GM19099 (cell line): ENCODE results near the gene ADAM30.

Source experiments
- POLR2A ChIP-seq: IDR thresholded peaks from 3 replicates; pipeline ENCODE4 v1.6.1; 2011; ENCODE audit warnings: low read depth; ENCODE audit not compliant: insufficient read length; ENCODE audit errors: extremely low read depth

Gene ADAM30

GRCh38 chr1:119896303-119896702 is at the start of gene ADAM30:
TSS of gene ADAM30 (minus strand) at chr1:119896515. CDS start at chr1:119896336, 179 bp downstream.
- no peak for TF ChIP-seq POLR2A

- TF ChIP-seq POLR2A = no peak
Observed at GRCh38 chr1:119943216-119943615, 46.9 kb upstream of the ADAM30 start.

- no peak for TF ChIP-seq POLR2A
Observed at GRCh38 chr1:119941392-119941791, 45.1 kb upstream of the ADAM30 start.

GRCh38 chr1:119940697-119941096 is 44.4 kb upstream of the ADAM30 start:
- TF ChIP-seq POLR2A = no peak

- no peak for TF ChIP-seq POLR2A
Observed at GRCh38 chr1:119937198-119937597, 40.9 kb upstream of the ADAM30 start.

GRCh38 chr1:119935915-119936314 is 39.6 kb upstream of the ADAM30 start:
- TF ChIP-seq POLR2A = no peak

GRCh38 chr1:119935373-119935772 is 39.1 kb upstream of the ADAM30 start:
- no peak for TF ChIP-seq POLR2A

- no peak for TF ChIP-seq POLR2A
Observed at GRCh38 chr1:119933397-119933796, 37.1 kb upstream of the ADAM30 start.

GRCh38 chr1:119929643-119930315 is 33.5 kb upstream of the ADAM30 start:
- TF ChIP-seq POLR2A = no peak

- TF ChIP-seq POLR2A = no peak
Observed at GRCh38 chr1:119926553-119926952, 30.2 kb upstream of the ADAM30 start.

GRCh38 chr1:119924948-119925898 is 28.9 kb upstream of the ADAM30 start:
- TF ChIP-seq POLR2A = no peak

GRCh38 chr1:119920104-119920968 is 24.0 kb upstream of the ADAM30 start:
- no peak for TF ChIP-seq POLR2A

GRCh38 chr1:119919241-119919640 is 22.9 kb upstream of the ADAM30 start:
- no peak for TF ChIP-seq POLR2A

GRCh38 chr1:119918301-119918700 is 22.0 kb upstream of the ADAM30 start:
- no peak for TF ChIP-seq POLR2A
